Neural progenitor cell (in vitro differentiated cells): ENCODE measurements around the gene IQGAP1. TPM values are rescaled to one million over a fixed set of nuclear protein-coding genes. Genes with fewer than 3 reads are reported as not detected.

ENCODE experiments used
- DNase-seq: peaks from one replicate; pipeline ENCODE4 v3.0.0-alpha.2; 2016; ENCODE audit warnings: low spot score
- H2AFZ ChIP-seq: fragments of 200-600 bp; sonication (generic); replicated peaks from 2 replicates; pipeline ENCODE4 v1.6.1; 2016; ENCODE audit warnings: antibody characterized with exemption
- H3F3A ChIP-seq: fragments of 200-600 bp; sonication (generic); 2 replicates; pipeline ENCODE4 v1.6.1; 2016; ENCODE audit warnings: antibody characterized with exemption, low read depth
- H3K27ac ChIP-seq: fragments of 200-600 bp; sonication (generic); 2 replicates; pipeline ENCODE4 v1.5.1; 2016; ENCODE audit warnings: mild to moderate bottlenecking
- H3K27me3 ChIP-seq: fragments of 200-600 bp; sonication (generic); 2 replicates; pipeline ENCODE4 v1.6.1; 2016; ENCODE audit warnings: mild to moderate bottlenecking, moderate library complexity
- H3K36me3 ChIP-seq: fragments of 200-600 bp; sonication (generic); 2 replicates; pipeline ENCODE4 v1.5.1; 2016
- H3K4me1 ChIP-seq: fragments of 200-600 bp; sonication (generic); 2 replicates; pipeline ENCODE4 v1.6.1; 2016; ENCODE audit warnings: mixed run types
- H3K4me2 ChIP-seq: fragments of 200-600 bp; sonication (generic); 2 replicates; pipeline ENCODE4 v1.6.1; 2016
- H3K4me3 ChIP-seq: fragments of 200-600 bp; sonication (generic); 2 replicates; pipeline ENCODE4 v1.5.1; 2016
- H3K79me2 ChIP-seq: fragments of 200-600 bp; sonication (generic); 2 replicates; pipeline ENCODE4 v1.6.1; 2016; ENCODE audit warnings: low read depth
- H3K9ac ChIP-seq: fragments of 200-600 bp; sonication (generic); 2 replicates; pipeline ENCODE4 v1.6.1; 2016
- H3K9me3 ChIP-seq: fragments of 200-600 bp; sonication (generic); 2 replicates; pipeline ENCODE4 v1.5.1; 2016; ENCODE audit warnings: low read depth
- H4K20me1 ChIP-seq: fragments of 200-600 bp; sonication (generic); 2 replicates; pipeline ENCODE4 v1.6.1; 2016; ENCODE audit warnings: low read depth
- H3K27ac Mint-ChIP-seq: 3 replicates; pipeline ENCODE4 v1.8.0; 2021; ENCODE audit warnings: mixed read lengths
- H3K27me3 Mint-ChIP-seq: 2 replicates; pipeline ENCODE4 v1.8.0; 2022; ENCODE audit warnings: low read depth, mild to moderate bottlenecking, inconsistent platforms, moderate library complexity, mixed read lengths; ENCODE audit not compliant: insufficient read depth
- H3K36me3 Mint-ChIP-seq: 3 replicates; pipeline ENCODE4 v1.8.0; 2021; ENCODE audit warnings: mixed read lengths
- H3K4me1 Mint-ChIP-seq: 3 replicates; pipeline ENCODE4 v1.8.0; 2021; ENCODE audit warnings: mixed read lengths
- H3K4me3 Mint-ChIP-seq: 3 replicates; pipeline ENCODE4 v1.8.0; 2021; ENCODE audit warnings: mild to moderate bottlenecking, moderate library complexity, mixed read lengths
- H3K9me3 Mint-ChIP-seq: 3 replicates; pipeline ENCODE4 v1.8.0; 2020; ENCODE audit warnings: mixed read lengths
- CTCF ChIP-seq: fragments of 200-600 bp; sonication (generic); IDR thresholded peaks from 2 replicates; pipeline ENCODE4 v1.5.1; 2017; ENCODE audit warnings: antibody characterized with exemption, mild to moderate bottlenecking
- EZH2 ChIP-seq: fragments of 200-600 bp; sonication (generic); IDR thresholded peaks from 2 replicates; pipeline ENCODE4 v1.6.1; 2017; ENCODE audit warnings: antibody characterized with exemption, mild to moderate bottlenecking, moderate library complexity
- EZH2phosphoT487 ChIP-seq: fragments of 200-600 bp; sonication (generic); IDR thresholded peaks from 2 replicates; pipeline ENCODE4 v1.6.1; 2017; ENCODE audit warnings: antibody characterized with exemption
- total RNA-seq: library from RNA; depleted of rRNA; stranded (reverse); fragments of >200 nt; gene quantifications from 2 replicates; pipeline ENCODE4 v1.2.3, GENCODE V29; 2015; ENCODE audit warnings: low replicate concordance

IQGAP1 gene
- total RNA-seq, 1 donor from 2014 or later, result 44.8 TPM

- H3K4me3 ChIP-seq, result no peak overlapping the region
- H3K27me3 Mint-ChIP-seq, result no peaks in the 10 kb centered on the region
- TF ChIP-seq EZH2 (no peak), EZH2phosphoT487 (no peak), CTCF (no peak)
- H3K4me3 Mint-ChIP-seq, result no peak overlapping the region
- no peaks in the 10 kb centered on the region for H4K20me1 ChIP-seq
- no peak overlapping the region for H3K4me2 ChIP-seq
- no peaks in the 10 kb centered on the region for H3K36me3 ChIP-seq
- no peak overlapping the region for H3K27ac Mint-ChIP-seq
- H3F3A ChIP-seq, result no peaks in the 10 kb centered on the region
- H3K9me3 ChIP-seq, result no peaks in the 10 kb centered on the region
- H3K4me1 Mint-ChIP-seq, result no peaks in the 10 kb centered on the region
- H3K9ac ChIP-seq, result no peak overlapping the region
- H3K79me2 ChIP-seq, result no peaks in the 10 kb centered on the region
- no peak overlapping the region for H3K27ac ChIP-seq
- no peaks in the 10 kb centered on the region for H3K9me3 Mint-ChIP-seq
- H3K27me3 ChIP-seq, result no peaks in the 10 kb centered on the region
- no peaks in the 10 kb centered on the region for H3K4me1 ChIP-seq
- no peak for DNase-seq
- no peak overlapping the region for H2AFZ ChIP-seq
- peaks cover 12% of the 10 kb centered on the region for H3K36me3 Mint-ChIP-seq
Observed at GRCh38 chr15:90540768-90541167, 152.7 kb downstream of the IQGAP1 start.

GRCh38 chr15:90545095-90545494 lies 157.1 kb downstream of the IQGAP1 start:
- Histone ChIP-seq H3K4me2 (no peak overlapping the region), H3K4me3 (no peak overlapping the region), H3F3A (no peaks in the 10 kb centered on the region), H4K20me1 (peaks cover 3% of the 10 kb centered on the region), H3K36me3 (no peaks in the 10 kb centered on the region), H2AFZ (no peak overlapping the region), H3K27ac (no peak overlapping the region), H3K9me3 (no peaks in the 10 kb centered on the region), H3K4me1 (no peaks in the 10 kb centered on the region), H3K9ac (no peak overlapping the region), H3K79me2 (no peaks in the 10 kb centered on the region), H3K27me3 (no peaks in the 10 kb centered on the region)
- TF ChIP-seq EZH2, result no peak
- no peak for TF ChIP-seq CTCF
- no peak for TF ChIP-seq EZH2phosphoT487
- Mint-ChIP-seq H3K4me1 (peaks cover 2% of the 10 kb centered on the region), H3K27ac (no peak overlapping the region), H3K4me3 (no peak overlapping the region), H3K36me3 (peaks cover 11% of the 10 kb centered on the region), H3K9me3 (no peaks in the 10 kb centered on the region), H3K27me3 (no peaks in the 10 kb centered on the region)
- no peak for DNase-seq

- no peaks in the 10 kb centered on the region for H3K4me1 ChIP-seq
- Mint-ChIP-seq H3K27me3 (no peaks in the 10 kb centered on the region), H3K9me3 (no peaks in the 10 kb centered on the region), H3K36me3 (peaks cover 10% of the 10 kb centered on the region), H3K27ac (no peak overlapping the region), H3K4me3 (no peak overlapping the region), H3K4me1 (peaks cover 2% of the 10 kb centered on the region)
- TF ChIP-seq EZH2 (no peak), CTCF (no peak), EZH2phosphoT487 (no peak)
- H3K4me2 ChIP-seq, result no peak overlapping the region
- no peaks in the 10 kb centered on the region for H3K9me3 ChIP-seq
- H3K27me3 ChIP-seq, result no peaks in the 10 kb centered on the region
- H3K4me3 ChIP-seq, result no peak overlapping the region
- no peaks in the 10 kb centered on the region for H3K36me3 ChIP-seq
- peaks cover 3% of the 10 kb centered on the region for H4K20me1 ChIP-seq
- no peaks in the 10 kb centered on the region for H3F3A ChIP-seq
- no peak overlapping the region for H2AFZ ChIP-seq
- no peak overlapping the region for H3K27ac ChIP-seq
- no peak overlapping the region for H3K9ac ChIP-seq
- H3K79me2 ChIP-seq, result no peaks in the 10 kb centered on the region
- DNase-seq, result no peak
Observed at GRCh38 chr15:90547540-90547939, 159.5 kb downstream of the IQGAP1 start.
